Stimulated activated CD4-positive, alpha-beta T cell treated with anti-CD3 and anti-CD28 coated beads, TNF-alpha, amount 100 ng/mL, for 4 hours (primary cell): ENCODE results near the gene ZNF791.
"Not testable (repeated sequence)": the region's sequence is repeated elsewhere in the genome, so short reads cannot be mapped to it uniquely, and the experiment has no call there.

ENCODE experiments used
- DNase-seq, 3 experiments: peaks; one replicate each; pipeline ENCODE4 v3.0.0-alpha.2; 2020; ENCODE audit warnings: low read depth in 3 of 3

ZNF791 gene

DNA sequence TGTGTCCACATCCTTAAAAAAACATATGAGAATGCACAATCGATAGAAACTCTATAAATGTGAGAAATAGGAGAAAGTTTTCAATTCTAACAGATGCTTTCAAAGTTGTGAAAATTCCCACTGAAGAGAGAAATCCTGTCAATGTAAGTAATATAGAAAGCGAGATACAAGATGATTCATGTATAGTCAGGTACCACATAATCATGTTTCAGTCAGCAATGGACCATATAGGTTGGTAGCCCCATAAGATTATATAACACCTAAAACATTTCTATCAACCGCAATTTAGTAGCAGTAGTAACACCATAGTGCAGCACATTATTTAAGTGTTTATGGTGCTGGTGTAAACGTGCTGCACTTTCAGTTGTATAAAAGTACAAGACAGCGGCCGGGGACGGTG, 18.5 kb downstream of the ZNF791 start:
- no peak for DNase-seq

DNA sequence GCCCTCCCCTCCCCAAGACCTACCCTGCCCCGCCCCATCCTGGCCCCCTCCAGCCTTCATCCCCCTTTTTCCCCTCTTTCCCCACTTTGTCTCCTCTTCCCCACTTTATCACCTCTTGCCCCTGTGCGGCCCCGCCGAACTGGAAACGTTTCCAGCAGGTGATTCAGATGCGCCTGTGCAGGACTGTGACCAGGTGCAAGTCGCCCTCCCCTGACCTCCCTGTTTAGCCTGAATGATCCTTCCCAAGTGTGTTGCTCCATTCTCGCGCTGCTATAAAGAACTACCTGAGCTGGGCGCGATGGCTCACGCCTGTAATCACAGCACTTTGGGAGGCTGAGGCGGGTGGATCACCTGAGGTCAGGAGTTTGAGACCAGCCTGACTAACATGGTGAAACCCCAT, 25.9 kb downstream of the ZNF791 start:
- DNase-seq: no peak

DNA sequence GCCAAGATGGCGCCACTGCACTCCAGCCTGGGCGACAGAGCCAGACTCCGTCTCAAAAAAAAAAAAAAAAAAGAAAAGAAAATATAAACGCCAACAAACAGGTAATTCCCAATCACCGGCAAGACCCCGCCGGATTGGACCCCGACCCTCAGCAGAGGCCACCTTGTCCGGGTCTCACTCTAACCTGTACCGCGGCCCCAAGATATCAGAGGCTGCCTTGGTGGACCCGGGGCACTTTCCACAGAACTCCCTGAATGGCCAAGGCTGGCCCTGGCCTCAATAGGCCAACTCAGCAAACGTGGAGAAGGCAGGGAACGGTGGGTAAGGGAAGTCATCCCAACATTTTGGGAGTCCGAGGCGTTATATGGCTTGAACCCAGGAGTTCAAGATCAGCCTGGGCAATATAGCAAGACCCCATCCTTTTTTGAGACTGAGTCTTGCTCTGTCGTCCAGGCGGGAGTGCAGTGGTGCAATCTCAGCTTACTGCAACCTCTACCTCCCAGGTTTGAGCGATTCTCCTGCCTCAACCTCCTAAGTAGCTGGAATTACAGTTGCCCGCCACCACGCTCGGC, 28.0 kb downstream of the ZNF791 start:
- DNase-seq: no peak

DNA sequence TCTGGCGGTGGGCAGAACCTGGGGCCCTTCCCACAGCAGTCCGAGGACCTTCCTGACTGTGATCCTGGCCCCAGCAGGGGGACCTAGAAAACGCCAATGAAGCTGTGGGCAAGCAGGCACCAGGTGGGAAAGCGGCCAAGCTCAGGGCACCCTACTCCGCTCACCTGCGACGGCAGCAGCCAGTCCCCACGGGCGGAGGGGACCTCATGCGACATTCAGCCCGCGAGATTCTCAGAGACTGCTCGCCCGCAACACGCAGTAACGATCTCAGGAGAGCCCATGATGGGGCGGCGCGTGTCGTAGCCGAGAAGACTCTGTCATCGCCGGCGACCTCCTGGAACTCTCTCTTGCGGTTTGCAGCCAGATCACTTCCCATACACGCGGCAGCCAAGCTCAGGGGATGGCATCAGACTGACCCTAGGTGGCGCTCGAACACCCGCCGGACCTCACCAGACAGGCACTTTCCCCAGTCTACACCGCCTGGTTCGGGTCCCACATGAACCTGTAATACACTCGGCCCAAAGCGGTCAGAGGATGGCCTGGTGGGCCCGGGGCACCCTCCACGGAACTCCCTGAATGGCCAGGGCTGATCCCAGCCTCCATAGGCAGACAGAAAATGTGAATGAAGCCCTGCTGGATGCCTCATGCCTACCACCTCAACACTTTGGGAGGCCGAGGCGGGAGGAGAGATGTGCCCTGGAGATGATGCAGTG, 29.3 kb downstream of the ZNF791 start:
- peak; percentile 71 to 79 (median 77) for DNase-seq

DNA sequence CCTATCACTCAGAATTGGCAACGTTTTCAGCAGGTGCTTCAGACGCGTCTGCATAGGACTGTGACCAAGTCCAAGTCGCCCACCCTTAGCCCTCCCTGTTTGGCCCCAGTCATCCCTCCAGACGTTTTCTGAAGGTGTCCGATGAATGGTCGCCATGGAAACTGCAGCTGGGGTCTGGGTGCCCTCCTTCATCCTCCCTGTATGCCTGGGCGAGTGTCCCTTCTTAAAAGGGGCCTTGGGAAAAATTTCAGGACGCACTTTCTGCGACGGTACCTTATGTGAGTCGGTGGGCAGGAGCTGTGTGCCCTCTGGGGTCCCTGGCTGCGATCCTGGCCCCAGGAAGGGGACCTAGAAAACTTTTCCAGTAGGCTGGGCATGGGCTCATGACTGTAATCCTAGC, 30.7 kb downstream of the ZNF791 start:
- DNase-seq: no peak

DNA sequence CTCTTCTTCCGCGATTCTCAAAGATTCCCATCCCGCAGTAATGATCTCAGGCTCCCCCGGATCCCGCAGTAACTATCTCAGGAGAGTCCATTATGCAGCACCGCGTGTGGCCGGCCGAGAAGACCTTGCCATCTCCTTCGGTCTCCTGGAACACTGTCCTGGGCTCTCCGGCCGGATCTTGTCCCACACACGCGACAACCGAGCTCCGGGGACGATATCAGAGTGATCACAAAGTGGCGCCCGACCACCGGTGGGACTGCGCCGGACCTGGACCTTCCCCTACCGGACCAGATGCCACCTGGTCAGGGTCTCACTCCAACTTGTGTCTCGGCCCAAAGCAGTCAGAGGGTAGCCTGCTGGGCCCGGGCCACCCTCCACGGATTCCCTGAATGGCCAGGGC, 31.8 kb downstream of the ZNF791 start:
- no peak for DNase-seq

DNA sequence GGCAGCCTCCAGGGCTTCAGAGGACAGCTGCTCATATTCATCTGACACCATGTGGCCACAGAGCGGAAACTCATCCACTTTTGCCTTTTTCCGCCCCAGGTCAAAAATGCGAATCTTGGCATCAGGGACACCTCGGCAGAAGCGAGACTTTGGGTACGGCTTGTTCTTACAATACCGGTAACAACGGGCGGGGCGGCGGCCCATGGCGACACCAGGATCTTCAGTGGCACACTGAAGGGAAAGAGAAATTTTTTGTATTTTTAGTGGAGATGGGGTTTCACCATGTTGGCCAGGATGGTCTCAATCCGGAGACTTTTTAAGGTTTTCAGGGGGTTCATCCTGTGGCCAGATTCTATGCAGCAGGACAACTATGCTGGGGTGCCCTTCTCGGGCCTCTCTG, 33.0 kb downstream of the ZNF791 start:
- not testable (repeated sequence) for DNase-seq

DNA sequence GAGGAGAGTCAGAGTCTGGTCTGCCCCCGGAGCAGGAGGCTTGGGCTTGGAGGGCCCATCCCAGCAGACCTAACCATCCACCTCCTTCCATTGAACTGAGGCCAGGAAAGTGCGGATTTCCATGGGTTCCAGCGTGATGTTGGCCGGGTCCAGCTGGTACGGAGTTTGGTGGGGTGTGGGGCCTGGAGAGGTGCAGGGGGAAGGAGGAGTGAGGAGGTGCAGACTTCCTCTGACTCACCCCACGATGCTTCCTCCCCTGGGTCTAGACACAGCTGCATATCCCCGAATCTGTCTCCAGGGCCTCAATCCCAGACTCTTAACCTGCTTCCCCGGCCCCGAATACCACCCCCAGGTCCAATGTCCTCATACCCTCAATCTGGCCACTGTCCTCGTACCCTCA, 35.8 kb downstream of the ZNF791 start:
- no peak for DNase-seq

DNA sequence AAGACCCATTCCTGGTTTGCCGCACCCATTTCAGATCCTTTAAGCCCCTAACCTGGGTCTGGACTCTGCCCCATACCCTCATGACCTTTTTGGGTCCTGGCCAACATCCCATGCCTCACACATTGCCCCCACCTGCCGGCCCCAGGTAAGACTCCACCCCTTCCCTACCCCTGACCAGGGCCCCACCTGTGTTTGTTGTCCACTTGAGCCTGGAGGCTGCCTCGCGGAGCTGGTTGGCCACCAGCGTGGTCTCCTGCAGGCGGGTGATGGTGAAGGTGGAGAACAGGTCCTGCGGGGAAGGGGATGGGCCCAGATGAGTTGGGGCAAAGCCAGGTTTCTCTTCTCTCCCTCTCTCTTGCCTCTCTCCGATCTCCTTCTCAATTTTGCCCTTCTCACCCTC, 36.3 kb downstream of the ZNF791 start:
- no peak for DNase-seq

DNA sequence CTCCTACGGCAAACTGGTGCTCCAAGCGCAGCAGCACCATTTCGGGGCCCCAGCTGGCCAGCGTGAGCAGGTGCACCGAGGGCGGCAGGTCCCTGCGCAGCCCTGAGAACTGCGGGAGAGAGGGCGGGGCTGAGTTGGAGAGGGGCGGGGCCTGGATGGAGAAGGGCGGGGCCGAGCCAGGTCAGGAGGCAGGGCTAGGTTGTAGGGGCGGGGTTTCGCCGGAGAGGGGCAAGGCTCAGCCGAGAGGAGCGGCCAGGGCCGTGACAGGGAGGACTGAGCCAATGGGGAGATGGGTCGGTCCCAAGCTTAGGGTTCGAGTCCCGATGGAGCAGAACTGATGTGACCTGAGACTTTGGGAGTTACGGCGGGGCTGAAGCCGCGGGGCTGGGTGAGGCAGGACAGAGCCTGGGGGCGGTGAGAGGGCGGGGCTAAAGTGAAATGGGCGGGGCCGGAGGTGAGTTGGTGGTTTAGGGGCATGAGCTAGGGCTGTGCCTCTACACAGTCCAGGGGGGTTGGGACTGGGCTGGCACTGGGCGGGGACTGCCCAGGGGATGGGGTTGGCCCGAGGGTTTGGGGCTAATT, 36.9 kb downstream of the ZNF791 start:
- DNase-seq: no peak

DNA sequence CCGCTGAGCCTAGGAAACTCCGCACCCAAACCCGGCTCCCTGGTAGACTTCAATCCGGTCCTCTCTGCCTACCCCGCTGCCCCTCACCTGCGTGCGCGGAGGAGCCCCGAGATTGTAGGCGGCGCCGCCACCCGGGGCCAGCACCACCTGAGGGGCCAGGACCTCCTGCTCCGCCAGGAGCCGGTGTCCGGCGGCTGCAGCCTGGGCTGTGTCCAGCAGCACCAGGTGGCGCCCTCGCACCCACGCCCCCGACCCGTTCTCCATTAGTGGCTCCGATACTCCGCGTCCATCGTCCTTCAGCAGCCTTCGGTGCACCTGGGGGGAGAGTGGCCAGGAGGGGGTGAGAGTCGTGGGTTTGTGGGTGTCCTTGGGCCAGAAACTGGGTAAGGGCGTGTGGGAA, 37.4 kb downstream of the ZNF791 start:
- no peak for DNase-seq

DNA sequence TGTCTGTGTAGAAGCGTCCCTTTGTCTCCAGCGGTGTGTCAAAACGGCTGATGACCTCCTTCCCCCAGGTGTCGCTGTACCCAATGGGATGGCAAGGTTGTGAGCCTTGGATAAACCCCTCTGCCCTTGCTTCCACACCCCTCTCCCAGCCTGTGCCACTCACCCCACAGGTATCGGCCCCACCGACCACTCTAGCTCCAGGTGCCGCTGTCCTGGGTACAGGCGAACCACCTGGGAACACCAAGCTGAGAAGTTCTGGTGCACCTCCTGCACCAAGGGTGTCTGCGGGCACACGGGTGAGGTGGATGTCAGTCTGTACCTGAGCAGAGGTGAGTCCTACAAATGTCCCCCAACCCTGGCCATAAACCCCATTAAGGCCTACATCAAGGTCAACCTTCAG, 39.2 kb downstream of the ZNF791 start:
- no peak for DNase-seq

DNA sequence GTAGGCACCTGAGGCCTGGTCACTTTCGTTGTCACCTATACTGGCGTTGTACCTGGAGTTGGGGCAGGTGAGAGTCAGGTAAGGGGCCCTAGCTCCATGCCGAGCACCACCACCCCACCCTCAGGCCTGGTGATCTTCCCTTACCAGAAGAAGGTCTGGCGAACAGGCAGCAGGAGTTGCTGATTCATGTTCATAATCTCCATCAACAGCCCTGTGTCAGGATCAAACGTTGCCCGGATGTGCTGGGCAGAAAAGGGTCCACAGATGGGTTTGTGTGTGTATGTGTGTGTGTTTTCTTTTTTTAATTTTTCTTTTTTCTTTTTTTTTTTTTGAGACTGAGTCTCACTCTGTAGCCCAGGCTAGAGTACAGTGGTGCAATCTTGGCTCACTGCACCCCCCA, 41.5 kb downstream of the ZNF791 start:
- no peak for DNase-seq

DNA sequence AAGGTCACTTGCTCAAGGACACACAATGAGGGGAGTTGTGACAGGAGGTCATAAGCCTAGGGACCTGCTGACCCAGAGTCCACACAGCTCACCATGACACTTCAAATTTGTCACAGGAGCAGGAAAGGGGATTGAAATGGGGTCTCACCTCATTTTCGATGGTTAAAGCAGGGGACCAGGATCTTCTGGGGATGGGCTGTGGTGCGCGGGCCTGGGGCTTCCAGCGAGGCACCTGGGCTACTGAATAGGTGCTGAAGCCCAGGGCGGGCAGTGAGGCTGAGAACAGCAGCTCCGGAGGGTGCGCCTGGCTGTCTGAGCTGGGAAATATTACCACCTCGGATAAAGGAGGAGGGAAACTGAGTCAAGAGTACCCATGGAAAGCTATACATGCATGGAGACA, 44.8 kb downstream of the ZNF791 start:
- no peak for DNase-seq

DNA sequence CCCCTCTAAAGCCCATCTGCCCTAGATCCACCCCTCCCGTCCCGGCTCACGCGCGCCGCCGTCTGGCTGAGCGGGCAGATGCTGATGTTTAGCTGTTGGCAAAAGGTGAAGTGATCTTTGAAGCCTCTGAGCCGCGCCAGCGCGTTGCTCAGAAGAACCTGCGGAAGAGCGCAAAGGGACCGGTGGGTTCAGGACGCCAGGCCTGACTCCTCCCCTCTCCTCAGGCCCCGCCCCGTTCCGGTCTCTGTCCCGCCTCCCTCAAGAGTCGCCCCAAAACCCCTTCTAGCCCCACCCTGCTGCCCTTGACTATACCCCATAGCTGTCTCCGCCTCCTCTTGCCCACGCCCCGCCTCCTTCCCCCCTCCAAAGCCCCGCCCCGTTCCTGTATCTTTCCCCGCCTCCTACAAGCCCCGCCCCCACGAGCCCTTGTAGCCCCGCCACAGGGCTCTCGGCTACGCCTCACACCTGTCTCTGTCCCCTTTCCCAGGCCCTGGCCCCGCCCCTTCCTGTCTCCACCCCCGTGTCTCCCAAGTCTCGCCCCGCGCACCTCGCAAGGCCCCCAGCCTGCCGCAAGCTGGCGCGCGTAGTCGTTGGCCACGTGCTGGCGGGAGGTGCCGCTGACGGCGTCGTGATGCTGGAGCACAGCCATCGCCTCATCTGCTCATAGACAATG, 46.3 kb downstream of the ZNF791 start:
- DNase-seq: no peak

DNA sequence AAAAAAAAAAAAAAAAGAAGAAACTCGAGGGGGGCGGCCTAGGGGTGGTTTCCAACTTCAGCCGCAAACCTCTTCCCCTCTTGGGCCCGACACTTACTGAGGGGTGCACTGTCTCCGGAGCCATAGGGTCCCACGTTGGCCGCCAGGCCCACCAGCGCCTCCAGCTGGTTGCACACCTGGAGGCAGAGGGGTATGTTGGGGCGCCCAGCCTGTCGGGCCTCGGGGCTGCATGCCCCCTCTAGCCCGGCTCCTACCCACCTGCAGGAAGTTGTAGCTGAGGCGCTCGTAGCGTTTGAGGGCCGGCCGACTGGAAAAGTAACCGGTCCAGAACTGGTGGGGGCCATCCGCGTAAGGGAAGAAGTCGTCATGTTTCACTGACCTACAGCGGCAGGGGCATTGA, 47.2 kb downstream of the ZNF791 start:
- no peak for DNase-seq

DNA sequence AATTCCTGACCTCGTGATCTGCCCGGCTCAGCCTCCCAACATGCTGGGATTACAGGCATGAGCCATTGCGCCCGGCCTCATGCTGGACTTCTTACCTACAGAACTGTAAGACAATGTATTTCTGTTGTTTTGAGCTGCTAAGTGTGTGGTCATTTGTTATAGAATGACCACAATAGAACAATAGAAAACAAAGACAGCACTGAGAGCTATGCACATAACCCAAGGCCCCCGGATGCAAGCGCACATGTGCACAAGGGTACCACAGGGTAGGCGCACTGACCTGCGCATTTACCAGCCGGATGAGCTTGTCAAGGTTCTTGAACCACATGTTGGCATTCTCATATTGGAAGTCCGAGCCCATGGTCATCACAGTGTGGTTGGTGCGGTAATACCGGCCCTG, 50.3 kb downstream of the ZNF791 start:
- no peak for DNase-seq

DNA sequence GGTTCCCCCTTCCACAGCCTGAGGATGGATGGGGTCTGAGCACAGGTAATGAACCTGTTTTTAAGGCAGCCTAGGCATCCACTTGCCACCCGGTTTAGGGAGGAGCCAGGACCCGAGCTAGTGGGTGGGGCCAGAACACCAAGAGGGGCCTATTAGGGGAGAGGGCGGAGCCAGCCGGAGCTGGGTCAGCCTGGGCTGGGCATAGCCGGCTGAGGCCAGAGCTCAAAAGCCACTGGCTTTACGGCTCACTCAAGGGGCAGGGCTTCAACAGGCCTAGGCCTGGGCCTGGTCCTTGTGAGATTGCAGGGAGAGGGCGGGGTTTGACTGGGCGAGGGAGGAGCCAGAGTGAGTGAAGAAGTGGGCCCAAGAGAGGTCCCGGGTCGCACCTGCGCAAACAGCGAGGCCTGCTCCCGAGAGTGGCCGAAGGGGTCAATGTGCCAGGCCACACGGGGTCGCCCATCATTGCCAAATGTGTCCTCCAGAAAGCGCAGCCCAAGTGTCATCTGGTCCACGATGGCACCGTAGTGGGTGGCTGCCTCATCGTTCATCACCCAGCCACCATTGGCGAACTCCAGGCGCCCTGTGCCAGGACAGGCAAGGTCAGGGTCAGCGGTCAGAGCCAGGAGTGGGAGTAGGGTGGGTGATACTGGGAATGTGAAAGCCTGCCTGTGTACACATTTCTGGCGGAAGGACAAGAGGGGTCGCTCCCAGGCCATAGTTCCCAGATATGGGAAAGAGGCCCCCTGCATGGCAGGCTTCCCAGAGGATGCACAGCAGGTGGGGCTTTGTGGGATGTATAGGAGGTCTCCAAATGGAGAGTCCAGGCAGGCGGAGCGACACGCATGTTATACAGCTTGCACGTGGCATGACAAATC, 53.9 kb downstream of the ZNF791 start:
- DNase-seq: no peak

DNA sequence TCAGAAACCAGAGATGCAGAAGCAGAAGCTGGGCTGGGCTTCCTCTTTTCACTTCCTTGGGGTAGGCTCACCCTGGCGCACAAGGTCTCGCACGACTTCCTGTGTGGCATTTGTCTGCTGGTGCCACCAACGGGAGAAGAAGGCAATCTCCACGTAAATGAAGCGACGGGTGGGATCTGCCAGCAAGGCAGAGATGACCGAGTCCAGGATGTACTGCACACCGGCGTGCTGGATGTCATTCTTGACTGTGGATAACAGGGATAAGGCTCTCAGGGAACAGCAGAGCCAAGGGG, 54.5 kb downstream of the ZNF791 start:
- DNase-seq: peak in 1 of 3 experiments; percentile 18

DNA sequence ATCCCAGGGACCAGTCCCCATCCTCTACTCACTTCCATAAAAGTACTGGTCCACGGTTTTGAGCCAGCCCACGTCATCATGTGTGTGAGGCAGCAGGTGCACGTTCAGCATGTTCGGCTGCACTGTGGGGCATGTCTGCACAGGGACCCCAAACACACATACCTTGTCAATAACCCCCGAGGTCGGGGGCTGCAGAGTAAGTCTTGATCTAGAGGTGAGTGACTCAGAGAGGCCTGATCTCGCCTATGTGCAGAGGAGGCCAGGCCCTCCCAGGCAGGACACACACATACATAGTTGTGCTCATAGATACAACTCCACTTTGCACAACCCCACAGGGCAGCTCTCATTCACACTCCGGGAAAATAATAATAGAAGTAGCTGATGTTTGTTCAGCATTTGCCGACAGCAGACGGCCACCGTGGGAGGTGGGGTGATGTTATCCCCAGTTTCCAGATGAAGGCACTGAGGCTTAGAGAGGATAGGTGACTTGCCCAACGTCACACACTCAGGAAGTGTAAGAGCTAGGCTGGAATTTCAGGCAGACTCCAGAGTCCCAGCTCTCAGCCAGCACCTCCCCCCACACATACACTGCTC, 55.0 kb downstream of the ZNF791 start:
- DNase-seq: no peak

DNA sequence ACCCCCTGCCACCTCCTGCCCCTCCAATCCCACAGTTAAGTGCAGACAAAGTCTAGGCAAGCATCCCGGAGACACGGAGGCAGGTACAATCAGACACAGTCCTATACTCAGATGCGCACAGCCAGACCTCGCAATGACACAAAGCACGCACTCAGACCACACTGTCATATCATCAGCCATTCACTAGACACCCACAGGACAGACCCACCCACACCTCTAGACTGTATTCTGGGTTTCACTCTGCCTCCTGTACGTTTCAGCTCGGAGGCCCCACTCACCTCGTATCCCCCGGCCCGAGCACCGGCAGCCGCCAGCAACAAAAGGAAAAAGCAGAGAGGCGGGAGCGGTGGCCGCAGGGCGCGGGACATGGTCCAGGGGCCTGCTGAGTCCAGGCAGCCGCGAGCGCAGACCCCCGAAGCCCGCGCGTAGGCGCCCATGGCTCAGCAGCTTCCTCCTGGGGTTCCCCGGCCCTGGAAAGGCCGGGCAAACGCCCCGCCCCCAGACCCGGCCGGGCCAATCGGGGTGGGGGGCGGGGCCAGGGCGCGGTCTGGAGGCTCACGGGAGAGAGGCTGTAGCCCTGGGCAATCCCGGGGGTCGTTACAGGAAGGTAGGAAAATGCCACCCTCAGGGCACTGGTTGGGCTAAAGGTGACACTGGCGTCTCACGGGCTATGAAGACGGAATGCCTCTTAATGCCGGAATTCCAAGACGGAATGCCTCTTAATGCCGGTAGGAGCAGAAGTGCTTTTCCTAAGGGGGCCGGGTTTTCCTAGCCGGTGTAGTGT, 55.7 kb downstream of the ZNF791 start, which contains the start of the genes MAN2B1 and WDR83:
TSS of gene MAN2B1 (minus strand) at position 478 of the 784 bp plus-strand sequence. CDS start at position 437, 41 bp downstream.
TSS of gene WDR83 (plus strand) at position 543 of the 784 bp plus-strand sequence. CDS start 2,984 bp downstream, outside the sequence.
- DNase-seq: peak; percentile 62 to 66 (median 64)
